WTC11 (cell line): ENCODE results near the gene EDAR.

ENCODE experiments used
- ATF2 ChIP-seq: sonication (generic); formaldehyde crosslinking; IDR thresholded peaks from 2 replicates; pipeline ENCODE4 v1.8.1; 2022; ENCODE audit warnings: low read depth, missing genetic modification reagents, borderline replicate concordance
- CREB1 ChIP-seq: sonication (generic); formaldehyde crosslinking; IDR thresholded peaks from 2 replicates; pipeline ENCODE4 v1.8.0; 2023; ENCODE audit warnings: mild to moderate bottlenecking, missing genetic modification reagents
- CTCF ChIP-seq: fragments of 200-600 bp; IDR thresholded peaks from 2 replicates; pipeline ENCODE4 v1.8.0; 2022; ENCODE audit warnings: antibody characterized with exemption
- E2F1 ChIP-seq: sonication (generic); formaldehyde crosslinking; IDR thresholded peaks from 2 replicates; pipeline ENCODE4 v1.8.0; 2022; ENCODE audit warnings: mild to moderate bottlenecking, missing genetic modification reagents
- ESRRA ChIP-seq: sonication (generic); formaldehyde crosslinking; IDR thresholded peaks from 2 replicates; pipeline ENCODE4 v1.8.1; 2022; ENCODE audit warnings: mild to moderate bottlenecking, missing genetic modification reagents, borderline replicate concordance
- IRF1 ChIP-seq: sonication (generic); formaldehyde crosslinking; IDR thresholded peaks from 2 replicates; pipeline ENCODE4 v1.8.0; 2023; ENCODE audit warnings: missing genetic modification reagents
- JUN ChIP-seq: sonication (generic); formaldehyde crosslinking; IDR thresholded peaks from 2 replicates; pipeline ENCODE4 v1.8.0; 2023; ENCODE audit warnings: mild to moderate bottlenecking, missing genetic modification reagents
- MLX ChIP-seq: sonication (generic); formaldehyde crosslinking; IDR thresholded peaks from 2 replicates; pipeline ENCODE4 v1.8.1; 2023; ENCODE audit warnings: mild to moderate bottlenecking, missing genetic modification reagents, moderate library complexity
- SMAD4 ChIP-seq: sonication (generic); formaldehyde crosslinking; IDR thresholded peaks from 2 replicates; pipeline ENCODE4 v1.8.0; 2022; ENCODE audit warnings: mild to moderate bottlenecking, missing genetic modification reagents
- STAT6 ChIP-seq: sonication (generic); formaldehyde crosslinking; conservative IDR thresholded peaks from 2 replicates; pipeline ENCODE4 v1.8.1; 2023; ENCODE audit warnings: mild to moderate bottlenecking, low read depth, missing genetic modification reagents, moderate library complexity
- TEAD1 ChIP-seq: sonication (generic); formaldehyde crosslinking; IDR thresholded peaks from 2 replicates; pipeline ENCODE4 v1.8.0; 2022; ENCODE audit warnings: mild to moderate bottlenecking, missing genetic modification reagents
- TP53 ChIP-seq: sonication (generic); formaldehyde crosslinking; IDR thresholded peaks from 2 replicates; pipeline ENCODE4 v1.8.1; 2023; ENCODE audit warnings: mild to moderate bottlenecking, missing genetic modification reagents
- ZBTB21 ChIP-seq: sonication (generic); formaldehyde crosslinking; IDR thresholded peaks from 2 replicates; pipeline ENCODE4 v1.8.1; 2023; ENCODE audit warnings: mild to moderate bottlenecking, missing genetic modification reagents, borderline replicate concordance

- TF ChIP-seq ESRRA (CRISPR knock-in tag), result no peak
- no peak for TF ChIP-seq CTCF
- TF ChIP-seq STAT6 (CRISPR knock-in tag), result no peak
- TF ChIP-seq TEAD1 (CRISPR knock-in tag), result no peak
- no peak for TF ChIP-seq CREB1
- no peak for TF ChIP-seq IRF1 (CRISPR knock-in tag)
- no peak for TF ChIP-seq ZBTB21 (CRISPR knock-in tag)
- TF ChIP-seq ATF2 (CRISPR knock-in tag), result no peak
- no peak for TF ChIP-seq MLX (CRISPR knock-in tag)
- TF ChIP-seq SMAD4 (CRISPR knock-in tag), result no peak
- TF ChIP-seq TP53, result no peak
- no peak for TF ChIP-seq JUN
- TF ChIP-seq E2F1, result no peak
These were observed 27.4 kb upstream of the EDAR start for GRCh38 chr2:109016376-109016775.
